C4-2B (cell line): Measurements from ENCODE around the gene RABIF.

Source experiments
- CTCF ChIP-seq: fragments of 450-650 bp; conservative IDR thresholded peaks from 2 replicates; pipeline ENCODE4 v1.5.1; 2017; ENCODE audit warnings: mild to moderate bottlenecking
- ZFX ChIP-seq: fragments of 450-650 bp; IDR thresholded peaks from 2 replicates; pipeline ENCODE4 v1.6.1; 2017

DNA sequence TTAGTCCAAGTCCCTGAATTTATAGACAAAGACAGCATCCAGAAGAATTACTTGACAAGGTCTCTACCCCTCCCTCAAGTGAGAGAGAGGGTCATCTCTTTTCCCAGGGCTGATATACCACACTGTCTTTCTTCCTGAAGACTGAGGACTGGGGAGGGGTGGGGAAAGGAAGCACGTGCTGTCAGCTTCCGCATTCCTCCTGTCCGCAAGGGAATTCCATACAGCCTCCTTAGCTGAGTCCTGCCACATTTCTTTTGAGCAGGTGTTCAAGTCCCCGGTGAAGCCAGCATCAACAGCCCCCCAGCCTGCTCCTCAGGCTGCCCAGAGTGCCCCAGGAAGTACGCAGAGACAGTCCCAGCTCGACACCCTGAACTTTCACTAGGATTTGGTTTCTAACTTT, 44.0 kb downstream of the RABIF start:
- TF ChIP-seq CTCF (no peak), ZFX (no peak)
